Duodenal mucosa (tissue), 2 donors: ENCODE data around the gene LILRB2.

Experiments
- H3K27ac ChIP-seq: one replicate; pipeline ENCODE4 v1.7.0; 2013; ENCODE audit warnings: low read depth, low read length
- H3K27me3 ChIP-seq, 2 donors: one replicate each; pipeline ENCODE4 v1.7.0; 2013; ENCODE audit warnings: low read length in 2 of 2, control low read depth in 1 of 2; ENCODE audit not compliant: insufficient read depth in 2 of 2, control insufficient read depth in 1 of 2
- H3K36me3 ChIP-seq, 2 donors: one replicate each; pipeline ENCODE4 v1.7.0; 2013; ENCODE audit warnings: low read length in 2 of 2, control low read depth in 1 of 2; ENCODE audit not compliant: insufficient read depth in 2 of 2, control insufficient read depth in 1 of 2
- H3K4me1 ChIP-seq, 2 donors: one replicate each; pipeline ENCODE4 v1.7.0; 2013; ENCODE audit warnings: low read length in 2 of 2, control low read depth in 1 of 2; ENCODE audit not compliant: insufficient read depth in 2 of 2, control insufficient read depth in 1 of 2
- H3K4me3 ChIP-seq, 2 donors: one replicate each; pipeline ENCODE4 v1.7.0; 2013; ENCODE audit warnings: low read length in 2 of 2, low read depth in 1 of 2
- H3K9ac ChIP-seq, 2 donors: one replicate each; pipeline ENCODE4 v1.7.0; 2013; ENCODE audit warnings: low read length in 2 of 2, low read depth in 1 of 2
- H3K9me3 ChIP-seq, 2 donors: one replicate each; pipeline ENCODE4 v1.7.0; 2013; ENCODE audit warnings: low read length in 2 of 2, control low read depth in 1 of 2; ENCODE audit not compliant: control insufficient read depth in 1 of 2

LILRB2 gene

DNA sequence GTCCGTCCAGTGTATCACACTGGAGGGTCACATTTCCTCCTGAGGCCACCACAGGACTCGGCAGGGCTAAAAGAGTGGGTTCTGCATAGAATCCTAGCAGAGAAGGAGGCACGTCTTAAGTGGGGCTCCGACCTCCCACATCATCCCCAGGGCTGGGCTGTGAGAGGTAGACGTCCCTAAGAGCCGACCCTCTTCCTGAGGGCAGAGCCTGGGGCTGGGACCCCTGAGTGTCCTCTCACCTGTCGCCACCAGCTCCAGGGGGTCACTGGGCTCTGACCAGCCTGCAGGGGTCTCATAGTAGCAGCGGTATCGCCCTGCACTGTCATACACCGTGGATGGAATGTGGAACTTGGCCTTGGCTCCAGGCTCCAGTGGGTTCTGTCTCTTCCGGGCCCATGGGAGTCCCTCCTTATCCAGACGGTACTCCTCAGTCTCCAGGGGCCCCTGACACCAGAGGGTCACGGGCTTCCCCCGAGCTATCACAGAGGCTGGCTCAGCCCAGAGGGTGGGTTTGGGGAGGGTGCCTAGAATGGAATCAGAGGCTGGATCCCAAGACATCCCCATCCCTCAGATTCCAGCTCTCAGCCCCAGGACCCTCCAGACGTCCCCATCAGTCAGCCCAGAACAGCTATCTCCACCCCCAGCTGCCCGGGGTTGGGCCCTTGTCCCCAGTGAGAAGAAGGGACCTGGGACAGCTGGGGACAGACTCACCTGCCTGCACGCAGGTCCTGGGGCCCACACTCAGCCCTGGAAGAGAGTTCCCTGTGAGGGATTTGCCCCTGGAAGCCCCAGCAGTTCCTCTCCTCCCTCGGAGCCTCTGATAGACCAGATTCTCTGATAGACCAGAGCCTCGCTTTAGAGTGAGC is 24.4 kb downstream of the LILRB2 start:
- no peaks in the 10 kb centered on the region for H3K9me3 ChIP-seq
- no peaks in the 10 kb centered on the region for H3K36me3 ChIP-seq
- H3K9ac ChIP-seq = no peak overlapping the region
- peaks cover 0 to 4% of the 10 kb centered on the region in 2 donors for H3K27me3 ChIP-seq
- H3K27ac ChIP-seq = no peak overlapping the region
- no peak overlapping the region for H3K4me3 ChIP-seq
- no peaks in the 10 kb centered on the region for H3K4me1 ChIP-seq

DNA sequence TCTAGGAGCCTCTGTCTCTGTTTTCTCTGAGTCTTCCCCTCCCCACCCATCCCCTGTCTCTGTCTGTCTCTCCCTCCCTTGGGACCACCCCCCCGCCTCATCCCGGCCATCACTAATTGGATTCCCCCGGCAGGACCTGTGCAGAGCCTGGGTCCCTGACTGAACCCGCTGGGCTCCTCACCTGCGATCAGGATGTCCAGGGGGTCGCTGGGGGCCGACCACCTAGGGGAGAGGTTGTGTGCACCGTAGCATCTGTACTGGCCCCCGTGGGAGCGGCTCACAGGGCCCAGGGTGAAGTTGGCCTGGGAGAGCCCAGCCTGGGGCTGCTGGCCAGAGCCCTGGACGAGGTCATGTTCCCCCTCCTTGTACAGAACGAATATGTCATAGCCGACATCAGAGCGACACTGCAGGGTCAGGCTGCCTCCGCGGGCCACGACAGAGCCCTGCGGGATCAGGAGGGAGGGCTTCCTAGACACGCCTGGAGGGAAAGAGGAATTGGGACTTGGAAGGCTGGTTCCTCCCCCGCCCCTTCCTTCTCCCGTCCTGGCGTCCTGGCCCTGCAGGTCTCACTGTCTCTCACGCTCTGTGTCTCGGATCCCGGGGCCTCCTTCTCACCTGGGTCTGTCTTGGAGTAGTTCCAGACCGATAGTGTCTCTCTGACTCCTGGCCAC is 25.7 kb downstream of the LILRB2 start:
- H3K4me3 ChIP-seq = no peak overlapping the region
- no peak overlapping the region for H3K27ac ChIP-seq
- no peaks in the 10 kb centered on the region for H3K4me1 ChIP-seq
- H3K36me3 ChIP-seq = no peaks in the 10 kb centered on the region
- H3K9ac ChIP-seq = no peak overlapping the region
- no peaks in the 10 kb centered on the region for H3K9me3 ChIP-seq
- peaks cover 0 to 4% of the 10 kb centered on the region in 2 donors for H3K27me3 ChIP-seq

DNA sequence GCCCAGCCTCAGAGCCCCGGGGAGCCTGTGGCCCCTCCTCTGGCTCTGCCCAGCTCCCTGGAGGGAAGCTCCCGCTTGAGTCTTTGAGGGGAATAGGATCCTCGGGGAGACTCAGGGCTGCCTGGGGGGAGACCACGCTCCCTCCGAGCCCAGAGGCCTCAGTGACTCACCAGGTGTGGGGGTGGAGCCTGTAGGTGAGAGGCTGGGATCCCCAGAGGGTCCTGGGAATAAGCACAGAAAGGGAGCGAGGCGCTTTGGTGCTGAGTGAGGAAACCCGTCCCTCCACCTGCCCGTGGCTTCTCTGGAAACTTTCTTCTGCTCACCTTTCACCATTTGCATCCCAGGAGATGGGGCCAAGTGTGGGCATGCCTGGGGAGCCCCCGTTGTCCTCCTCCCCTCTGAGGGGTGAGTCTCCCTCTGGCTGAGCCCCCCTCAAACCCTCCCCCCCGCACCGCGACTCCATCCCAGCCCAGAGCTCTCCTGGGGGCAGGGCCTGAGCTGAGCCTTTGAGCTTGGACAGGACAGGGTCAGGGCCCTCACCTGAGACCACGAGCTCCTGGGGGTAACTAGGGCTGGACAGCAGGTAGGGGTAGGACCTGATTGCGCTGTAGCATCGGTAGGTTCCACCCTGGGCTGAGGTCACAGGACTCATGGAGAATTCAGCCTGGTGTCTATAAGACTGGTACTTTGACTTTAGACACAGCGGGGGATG is 26.6 kb downstream of the LILRB2 start:
- Histone ChIP-seq H3K9ac (no peak overlapping the region), H3K4me1 (no peaks in the 10 kb centered on the region), H3K36me3 (no peaks in the 10 kb centered on the region), H3K27ac (no peak overlapping the region), H3K9me3 (no peaks in the 10 kb centered on the region), H3K4me3 (no peak overlapping the region), H3K27me3 (peaks cover 0 to 4% of the 10 kb centered on the region in 2 donors)

DNA sequence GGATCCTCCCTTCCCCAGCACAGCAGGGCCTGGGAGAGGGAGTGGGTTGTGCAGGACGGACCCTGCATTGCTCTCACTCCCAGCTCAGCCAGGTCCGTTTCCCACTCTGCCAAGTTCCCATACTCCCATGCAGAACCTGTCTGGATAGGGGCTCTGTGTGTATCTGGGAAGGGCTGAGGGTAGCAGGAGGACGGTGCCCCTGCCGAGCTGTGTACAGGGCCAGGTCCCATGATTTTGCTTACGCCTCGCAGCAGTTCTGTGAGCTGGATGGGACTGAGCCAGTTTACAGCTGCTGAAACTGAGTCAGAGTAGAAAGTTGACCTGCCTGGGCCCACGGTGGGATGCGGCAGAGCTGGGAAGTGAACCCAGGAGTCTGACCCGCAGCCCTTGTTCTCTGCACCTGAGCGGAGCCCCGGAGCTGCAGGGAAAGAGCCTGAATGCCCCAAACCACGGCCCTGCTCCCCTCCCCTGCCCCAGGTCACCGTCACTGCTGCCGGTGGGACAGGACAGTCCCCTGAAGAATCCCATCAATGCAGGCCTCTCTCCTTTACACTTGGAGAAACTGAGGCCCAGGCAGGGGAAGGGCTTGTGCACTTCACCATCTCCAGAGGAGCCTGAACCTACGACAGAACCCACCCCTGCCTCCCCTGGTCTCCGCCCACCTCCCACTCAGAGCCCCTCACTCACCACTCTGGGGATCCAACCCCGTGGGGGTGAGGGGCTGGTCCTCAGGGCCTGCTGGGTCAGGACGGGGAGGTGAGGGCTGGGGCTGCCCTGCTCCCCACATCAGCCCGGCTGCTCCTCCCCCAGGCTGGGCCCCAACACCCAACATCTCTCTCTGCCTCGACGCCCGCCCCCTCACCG is 27.3 kb downstream of the LILRB2 start:
- H3K9me3 ChIP-seq = no peaks in the 10 kb centered on the region
- H3K4me1 ChIP-seq = no peaks in the 10 kb centered on the region
- no peak overlapping the region for H3K9ac ChIP-seq
- H3K27ac ChIP-seq = no peak overlapping the region
- no peak overlapping the region for H3K4me3 ChIP-seq
- H3K36me3 ChIP-seq = no peaks in the 10 kb centered on the region
- peaks cover 0 to 4% of the 10 kb centered on the region in 2 donors for H3K27me3 ChIP-seq

DNA sequence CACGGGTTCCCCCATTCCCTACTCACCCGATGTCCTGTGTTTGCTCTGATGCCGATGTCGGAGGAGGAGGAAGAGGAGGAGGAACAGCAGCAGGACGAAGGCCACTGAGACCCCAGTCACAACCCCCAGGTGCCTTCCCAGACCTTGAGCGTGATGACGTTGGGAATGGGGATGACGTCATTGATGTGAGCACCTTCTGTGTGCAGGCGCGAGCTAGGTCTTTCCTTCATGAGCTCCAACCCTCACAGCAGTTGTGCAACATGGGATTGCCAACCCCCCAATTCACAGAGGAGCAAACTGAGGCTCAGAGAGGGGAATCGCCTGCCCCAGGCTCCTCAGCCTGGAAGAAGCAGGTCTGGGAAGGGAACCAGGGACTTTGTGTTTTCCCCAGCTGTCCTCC is 28.1 kb downstream of the LILRB2 start:
- Histone ChIP-seq H3K36me3 (no peaks in the 10 kb centered on the region), H3K4me3 (no peak overlapping the region), H3K4me1 (no peaks in the 10 kb centered on the region), H3K9me3 (no peaks in the 10 kb centered on the region), H3K9ac (no peak overlapping the region), H3K27ac (no peak overlapping the region), H3K27me3 (peaks cover 0 to 4% of the 10 kb centered on the region in 2 donors)

DNA sequence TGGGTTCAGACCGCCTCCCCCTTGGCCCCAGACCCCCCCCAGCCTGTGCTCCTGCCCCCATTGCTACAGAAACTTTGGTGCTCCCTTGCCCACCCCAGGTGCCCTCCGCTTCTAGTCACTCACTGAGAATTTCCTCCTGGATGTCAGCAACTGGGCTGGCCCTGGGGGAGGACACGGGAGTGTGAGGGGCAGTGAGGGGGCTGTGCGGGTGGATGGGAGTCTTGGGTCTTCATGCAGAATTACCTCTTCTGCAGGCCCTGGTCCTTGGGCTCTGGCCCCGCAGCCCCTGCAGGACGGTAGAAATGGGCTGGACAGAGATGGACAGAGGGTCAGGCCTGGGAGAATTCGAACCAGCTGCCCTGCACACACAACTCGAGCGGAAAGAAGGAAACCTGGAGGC is 28.7 kb downstream of the LILRB2 start:
- H3K9me3 ChIP-seq = no peaks in the 10 kb centered on the region
- H3K27ac ChIP-seq = no peak overlapping the region
- no peaks in the 10 kb centered on the region for H3K36me3 ChIP-seq
- H3K9ac ChIP-seq = no peak overlapping the region
- H3K4me3 ChIP-seq = no peak overlapping the region
- H3K4me1 ChIP-seq = peaks cover 0 to 5% of the 10 kb centered on the region in 2 donors
- H3K27me3 ChIP-seq = peaks cover 0 to 4% of the 10 kb centered on the region in 2 donors

DNA sequence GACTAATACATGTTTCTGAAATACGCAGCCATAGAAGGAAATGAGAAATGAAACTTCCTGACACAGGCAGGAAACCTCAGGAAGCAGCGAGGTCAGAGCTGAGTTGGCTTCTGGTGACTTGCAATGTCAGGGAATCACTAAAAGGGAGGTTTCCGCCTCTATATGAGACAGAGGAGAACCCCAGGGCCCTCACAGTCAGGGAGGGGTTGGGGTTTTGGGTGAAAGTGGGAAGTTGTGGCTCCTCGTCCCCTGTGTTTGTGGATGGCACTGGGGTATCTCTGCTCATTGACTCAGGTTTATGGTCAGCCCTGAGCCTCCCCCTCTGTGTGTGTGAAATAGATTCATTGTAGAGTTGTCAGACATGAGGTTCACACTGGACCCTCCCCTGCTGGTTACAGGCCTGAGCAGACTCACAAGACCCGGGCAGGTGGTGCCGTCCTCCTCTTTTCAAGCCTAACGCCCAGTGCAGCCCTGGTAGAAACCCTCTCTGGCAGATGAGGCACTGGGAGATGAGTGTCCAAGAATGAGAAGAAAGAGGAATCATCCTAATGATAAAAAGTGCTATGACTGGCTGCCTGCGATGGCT is 32.8 kb downstream of the LILRB2 start:
- Histone ChIP-seq H3K4me1 (peaks cover 0 to 6% of the 10 kb centered on the region in 2 donors), H3K9ac (no peak overlapping the region), H3K36me3 (no peaks in the 10 kb centered on the region), H3K9me3 (no peaks in the 10 kb centered on the region), H3K27ac (no peak overlapping the region), H3K4me3 (no peak overlapping the region), H3K27me3 (no peaks in the 10 kb centered on the region)

DNA sequence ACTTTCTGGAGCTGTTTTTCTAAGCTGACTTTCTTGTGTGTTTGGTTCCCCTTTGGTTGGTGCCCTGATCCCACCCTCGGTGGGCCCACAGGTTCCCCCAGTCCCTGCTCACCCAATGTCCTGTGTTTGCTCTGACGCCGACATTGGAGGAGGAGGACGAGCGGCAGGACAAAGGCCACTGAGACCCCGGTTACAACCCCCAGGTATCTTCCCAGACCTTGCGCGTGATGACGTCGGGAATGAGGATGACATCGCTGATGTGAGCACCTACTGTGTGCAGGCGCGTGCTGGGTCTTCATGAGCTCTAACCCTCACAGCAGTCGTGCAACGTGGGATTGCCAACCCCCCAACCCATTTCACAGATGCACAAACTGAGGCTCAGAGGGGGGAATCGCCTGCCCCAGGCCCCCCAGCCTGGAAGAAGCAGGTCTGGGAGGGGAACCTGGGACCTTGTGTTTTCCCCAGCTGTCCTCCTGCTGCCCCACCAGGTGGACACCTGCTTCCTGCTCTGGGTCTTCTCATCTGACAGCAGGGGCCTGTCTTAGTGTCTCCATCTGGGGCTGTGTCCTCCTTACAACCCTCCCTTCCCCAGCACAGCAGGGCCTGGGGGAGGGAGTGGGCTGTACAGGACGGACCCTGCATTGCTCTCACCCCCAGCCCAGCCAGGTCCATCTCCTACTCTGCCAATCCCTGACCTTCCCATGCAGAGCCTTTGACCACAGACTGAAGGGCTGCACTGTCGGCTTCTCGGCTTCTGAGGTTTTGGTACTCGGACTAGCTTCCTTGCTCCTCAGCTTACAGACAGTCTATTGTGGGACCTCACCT is 33.6 kb downstream of the LILRB2 start:
- Histone ChIP-seq H3K9me3 (no peaks in the 10 kb centered on the region), H3K36me3 (no peaks in the 10 kb centered on the region), H3K4me1 (peaks cover 0 to 6% of the 10 kb centered on the region in 2 donors), H3K27me3 (no peaks in the 10 kb centered on the region), H3K27ac (no peak overlapping the region), H3K4me3 (no peak overlapping the region), H3K9ac (no peak overlapping the region)

DNA sequence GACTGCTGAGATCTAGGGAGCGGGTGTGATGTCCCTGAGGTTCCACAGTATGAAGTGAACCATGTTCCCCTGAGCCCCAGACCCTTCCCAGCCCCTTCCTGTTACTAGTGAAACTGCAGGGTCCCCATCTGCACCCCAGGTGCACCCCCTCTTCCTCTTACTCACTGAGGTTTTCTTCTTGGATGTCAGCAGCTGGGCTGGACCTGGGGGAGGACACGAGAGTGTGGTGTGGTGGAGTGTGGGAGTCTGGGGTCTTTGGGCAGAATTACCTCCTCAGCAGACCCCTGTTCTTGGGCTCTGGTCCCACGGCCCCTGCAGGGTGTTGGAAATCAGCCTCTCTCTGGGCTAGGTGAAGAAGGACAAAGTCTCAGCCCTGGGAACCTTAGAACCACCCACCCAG is 35.0 kb downstream of the LILRB2 start:
- Histone ChIP-seq H3K27ac (no peak overlapping the region), H3K27me3 (no peaks in the 10 kb centered on the region), H3K9me3 (no peaks in the 10 kb centered on the region), H3K4me1 (peaks cover 0 to 6% of the 10 kb centered on the region in 2 donors), H3K4me3 (no peak overlapping the region), H3K36me3 (no peaks in the 10 kb centered on the region), H3K9ac (no peak overlapping the region)
